T-helper 2 cell treated with Interferon-gamma antibody and Interleukin-4, amounts not matched to agents 5 μg/mL and 100 μg/mL, for 36 hours (primary cell): ENCODE results near the gene FAM169A.
"Not testable (repeated sequence)": the region's sequence is repeated elsewhere in the genome, so short reads cannot be mapped to it uniquely, and the experiment has no call there.

Source experiments
- DNase-seq: peaks from one replicate; pipeline ENCODE4 v3.0.0; 2021; ENCODE audit warnings: low spot score
- H3K27ac Mint-ChIP-seq: one replicate; pipeline ENCODE4 v1.8.0; 2021; ENCODE audit warnings: mild to moderate bottlenecking, mixed read lengths
- H3K27me3 Mint-ChIP-seq: one replicate; pipeline ENCODE4 v1.8.0; 2021; ENCODE audit warnings: low read depth, mixed read lengths
- H3K36me3 Mint-ChIP-seq: one replicate; pipeline ENCODE4 v1.8.0; 2021; ENCODE audit warnings: low read depth, mixed read lengths
- H3K4me1 Mint-ChIP-seq: one replicate; pipeline ENCODE4 v1.8.0; 2021; ENCODE audit warnings: low read depth, mixed read lengths
- H3K4me3 Mint-ChIP-seq: one replicate; pipeline ENCODE4 v1.8.0; 2022; ENCODE audit warnings: mild to moderate bottlenecking, moderate library complexity, mixed read lengths
- H3K9me3 Mint-ChIP-seq: one replicate; pipeline ENCODE4 v1.8.0; 2021; ENCODE audit warnings: mixed read lengths

The FAM169A gene

DNA sequence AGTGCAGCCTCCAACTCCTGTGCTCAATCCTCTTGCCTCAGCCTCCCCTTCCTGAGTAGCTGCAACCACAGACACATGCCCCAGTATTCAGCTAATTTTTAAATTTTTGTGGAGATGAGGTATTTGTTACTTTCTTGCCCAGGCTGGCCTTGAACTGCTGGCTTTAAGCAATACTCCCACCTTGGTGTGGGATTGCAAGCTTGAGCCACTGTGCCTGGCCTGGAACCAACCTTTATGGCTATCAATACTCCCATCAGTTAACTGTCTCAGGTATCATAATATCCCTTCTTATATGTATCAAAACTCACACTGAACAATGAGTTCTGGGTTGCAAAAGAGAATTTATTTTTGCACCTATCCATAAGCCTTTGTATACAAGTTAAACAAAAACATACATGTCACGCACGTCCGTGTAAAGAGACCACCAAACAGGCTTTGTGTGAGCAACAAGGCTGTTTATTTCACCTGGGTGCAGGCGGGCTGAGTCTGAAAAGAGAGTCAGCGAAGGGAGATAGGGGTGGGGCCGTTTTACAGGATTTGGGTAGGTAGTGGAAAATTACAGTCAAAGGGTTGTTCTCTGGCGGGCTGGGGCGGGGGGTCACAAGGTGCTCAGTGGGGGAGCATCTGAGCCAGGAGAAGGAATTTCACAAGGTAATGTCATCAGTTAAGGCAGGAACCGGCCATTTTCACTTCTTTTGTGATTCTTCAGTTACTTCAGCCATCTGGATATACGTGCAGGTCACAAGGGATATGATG is 16.4 kb upstream of the FAM169A start:
- H3K27me3 Mint-ChIP-seq, H3K4me3 Mint-ChIP-seq, H3K36me3 Mint-ChIP-seq, DNase-seq, H3K4me1 Mint-ChIP-seq, H3K27ac Mint-ChIP-seq, H3K9me3 Mint-ChIP-seq: not testable (repeated sequence)

DNA sequence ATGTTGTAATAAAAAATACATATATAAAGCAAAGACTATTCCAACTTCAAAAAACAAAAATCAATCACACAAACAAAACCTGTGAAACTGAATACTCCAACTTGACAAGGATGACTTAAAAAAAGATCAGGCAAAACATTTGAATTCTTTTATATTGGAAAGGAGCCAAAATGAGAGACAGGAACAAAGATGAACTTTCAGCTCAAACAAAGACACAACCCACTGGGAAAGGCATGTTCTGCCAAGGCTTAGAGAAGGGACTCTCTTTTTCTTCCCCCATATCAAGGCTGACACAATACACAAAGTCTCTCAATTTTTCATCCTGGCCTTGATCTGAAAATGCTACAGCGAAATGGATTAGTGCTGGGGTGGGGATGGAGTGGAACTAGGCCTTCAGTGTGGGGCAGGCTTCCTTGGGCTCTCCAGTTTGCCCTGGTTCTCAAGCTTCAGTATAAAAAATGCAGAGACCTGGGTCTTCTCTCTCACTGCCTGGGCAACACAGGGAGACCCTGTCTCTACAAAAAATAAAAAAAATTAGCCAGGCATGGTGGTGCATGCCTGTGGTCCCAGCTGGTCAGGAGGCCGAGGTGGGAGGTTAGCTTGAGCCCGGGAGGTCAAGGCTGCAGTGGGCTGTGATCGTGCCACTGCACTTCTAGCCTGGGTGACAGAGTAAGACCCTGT is 11.6 kb upstream of the FAM169A start:
- Mint-ChIP-seq H3K27ac (no peak overlapping the region), H3K27me3 (peaks cover 6% of the 10 kb centered on the region), H3K4me3 (no peak overlapping the region), H3K4me1 (no peaks in the 10 kb centered on the region), H3K36me3 (no peaks in the 10 kb centered on the region), H3K9me3 (no peaks in the 10 kb centered on the region)
- no peak for DNase-seq

DNA sequence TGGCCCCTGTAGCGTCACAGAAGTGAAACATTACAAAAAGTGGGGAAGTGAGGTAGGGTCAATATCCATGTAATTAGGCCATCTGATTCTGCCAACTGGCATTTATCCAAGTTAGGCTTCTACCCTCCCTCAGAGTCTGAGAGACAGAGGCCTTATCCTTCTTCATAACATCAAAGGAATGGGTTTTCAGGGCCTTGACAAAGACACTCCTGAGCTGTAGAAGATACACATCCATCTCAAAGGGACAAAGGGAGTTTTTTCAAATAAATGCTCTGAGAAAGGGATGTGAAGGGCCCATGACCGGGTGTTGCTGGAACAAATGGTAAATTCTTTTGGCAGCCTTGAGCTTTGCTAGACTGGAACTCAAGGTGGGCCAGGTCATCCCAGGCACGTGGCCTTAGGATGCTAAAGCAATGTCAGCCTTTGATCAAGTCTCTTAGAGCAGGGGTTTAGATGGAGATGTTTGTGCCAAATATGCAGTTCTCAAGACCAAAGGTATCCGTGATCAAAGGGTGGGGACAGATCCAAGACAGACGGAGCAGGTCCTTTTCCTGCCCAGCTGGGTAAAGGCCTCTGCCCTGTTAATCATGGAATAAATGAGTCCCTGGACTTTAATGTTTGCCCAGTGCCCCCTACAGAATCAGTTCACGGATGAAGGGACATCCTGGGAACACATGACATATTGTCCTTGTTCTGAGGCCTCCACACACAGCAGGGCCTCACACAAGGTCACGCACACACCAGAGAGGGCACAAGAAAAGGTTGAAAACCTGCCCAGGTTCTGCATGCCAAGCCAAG is 10.0 kb upstream of the FAM169A start:
- H3K36me3 Mint-ChIP-seq = no peaks in the 10 kb centered on the region
- DNase-seq = no peak
- H3K4me3 Mint-ChIP-seq = no peak overlapping the region
- H3K27me3 Mint-ChIP-seq = peaks cover 6% of the 10 kb centered on the region
- no peaks in the 10 kb centered on the region for H3K9me3 Mint-ChIP-seq
- H3K4me1 Mint-ChIP-seq = no peaks in the 10 kb centered on the region
- H3K27ac Mint-ChIP-seq = no peak overlapping the region

DNA sequence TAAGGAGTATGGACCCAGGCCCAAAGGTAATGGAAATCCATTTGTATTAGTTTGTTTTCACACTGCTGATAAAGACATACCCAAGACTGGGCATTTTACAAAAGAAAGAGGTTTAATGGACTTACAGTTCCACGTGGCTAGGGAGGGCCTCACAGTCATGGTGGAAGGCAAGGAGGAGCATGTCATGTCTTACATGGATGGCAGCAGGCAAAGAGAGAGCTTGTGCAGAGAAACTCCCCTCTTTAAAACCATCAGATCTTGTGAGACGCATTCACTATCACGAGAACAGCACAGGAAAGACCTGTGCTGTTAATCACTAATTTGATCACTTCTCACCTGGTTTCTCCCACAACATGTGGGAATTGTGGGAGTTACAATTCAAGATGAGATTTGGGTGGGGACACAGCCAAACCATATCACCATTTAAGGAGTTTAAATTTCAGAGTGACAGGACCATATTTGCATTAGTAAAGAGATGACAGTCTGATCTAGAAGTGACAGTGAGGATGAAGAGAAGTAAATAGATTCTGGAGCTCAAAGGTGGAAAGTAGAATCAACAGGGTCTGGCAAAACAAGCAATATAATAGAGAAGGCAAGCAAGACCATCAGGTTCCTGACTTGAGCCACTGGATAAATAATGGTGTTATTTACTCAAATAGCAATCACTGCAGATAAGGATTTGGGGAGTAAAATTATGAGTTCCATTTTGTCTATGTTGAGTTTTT is 7.5 kb upstream of the FAM169A start:
- H3K4me3 Mint-ChIP-seq = no peak overlapping the region

DNA sequence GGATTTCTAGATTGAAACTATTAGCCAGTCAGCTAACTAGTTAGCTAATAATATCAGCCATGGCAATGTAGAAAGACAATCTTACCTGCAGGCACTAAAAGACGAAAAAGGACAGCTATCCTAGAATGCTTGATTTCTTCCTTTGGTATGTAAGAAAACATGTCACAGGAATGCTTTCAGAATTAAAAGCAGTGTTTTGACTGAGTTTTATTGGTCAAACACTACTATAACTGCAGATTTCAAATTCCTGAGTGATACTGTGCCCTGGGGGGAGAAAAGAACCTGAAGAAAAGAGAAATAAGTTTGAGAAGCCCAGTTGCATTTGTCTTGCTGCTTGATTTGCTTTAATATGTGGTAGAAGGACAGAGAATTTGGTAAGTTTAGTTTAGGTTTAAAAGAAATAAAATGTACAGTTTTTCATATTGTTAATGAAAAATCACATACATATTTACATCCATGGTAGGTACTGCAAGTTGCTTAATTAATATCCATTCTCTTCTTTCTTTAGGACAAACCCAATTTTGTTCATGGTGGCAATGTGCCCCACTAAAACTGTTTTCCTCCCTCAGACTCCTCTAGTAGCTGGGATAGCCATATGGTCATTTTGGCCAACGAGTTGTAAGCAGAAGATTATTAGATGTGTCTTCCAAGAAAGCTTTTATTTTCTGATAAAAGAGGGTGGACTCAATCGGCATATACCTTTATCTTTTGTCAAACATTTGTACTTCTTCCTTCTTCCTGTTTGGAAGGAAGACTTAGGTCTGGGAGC is 4.3 kb upstream of the FAM169A start:
- no peaks in the 10 kb centered on the region for H3K36me3 Mint-ChIP-seq
- H3K27ac Mint-ChIP-seq = no peak overlapping the region
- DNase-seq = no peak
- peaks cover under 1% of the 10 kb centered on the region for H3K4me1 Mint-ChIP-seq
- H3K9me3 Mint-ChIP-seq = no peaks in the 10 kb centered on the region
- no peak overlapping the region for H3K4me3 Mint-ChIP-seq
- peaks cover 30% of the 10 kb centered on the region for H3K27me3 Mint-ChIP-seq

More for the DNA sequence above, 7.5 kb upstream of the FAM169A start:
- Mint-ChIP-seq H3K9me3 (no peaks in the 10 kb centered on the region), H3K4me1 (no peaks in the 10 kb centered on the region), H3K27me3 (peaks cover 14% of the 10 kb centered on the region), H3K36me3 (no peaks in the 10 kb centered on the region), H3K27ac (no peak overlapping the region)
- DNase-seq = no peak

DNA sequence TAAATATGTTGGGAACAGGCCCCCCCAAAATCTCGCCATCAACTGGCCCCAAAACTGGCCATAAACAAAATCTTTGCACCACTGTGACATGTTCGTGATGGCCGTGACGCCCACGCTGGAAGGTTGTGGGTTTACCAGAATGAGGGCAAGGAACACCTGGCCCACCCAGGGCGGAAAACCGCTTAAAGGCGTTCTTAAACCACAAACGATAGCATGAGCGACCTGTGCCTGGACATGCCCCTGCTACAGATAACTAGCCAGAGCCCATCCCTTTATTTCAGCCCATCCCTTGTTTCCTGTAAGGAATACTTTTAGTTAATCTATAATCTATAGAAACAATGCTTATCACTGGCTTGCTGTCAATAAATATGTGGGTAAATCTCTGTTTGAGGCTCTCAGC is 3.2 kb upstream of the FAM169A start:
- not testable (repeated sequence) for DNase-seq

DNA sequence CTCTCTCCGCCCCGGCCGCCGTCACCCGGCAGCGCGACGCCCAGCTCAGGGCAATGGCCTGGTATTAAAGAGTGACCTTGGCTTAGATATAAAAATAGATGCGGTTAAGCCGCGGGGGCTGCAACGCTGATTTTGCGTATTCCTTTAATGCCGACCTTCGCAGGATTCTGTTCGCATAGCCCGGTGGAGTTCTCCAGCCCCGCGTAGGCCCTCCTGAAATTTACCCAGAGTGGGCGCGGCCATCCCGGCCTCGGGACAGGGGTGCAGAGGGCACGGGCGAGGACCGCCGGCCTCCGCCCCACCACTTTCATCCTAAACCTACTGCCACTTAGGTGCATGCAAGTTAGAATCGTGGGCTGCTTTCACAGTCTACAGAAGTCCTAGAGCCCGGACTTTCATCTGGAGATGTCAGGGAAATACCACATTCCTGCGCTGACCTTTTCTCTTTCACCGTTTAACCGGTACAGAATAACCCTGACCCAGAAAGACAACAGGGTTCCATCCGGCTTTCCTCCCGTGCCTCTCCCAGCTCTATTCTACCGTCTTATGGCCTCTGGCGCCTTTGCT is 492 bp upstream of the FAM169A start:
- no peak for DNase-seq
- peak overlapping the region; percentile 72 for H3K4me3 Mint-ChIP-seq
- peaks cover 5% of the 10 kb centered on the region for H3K4me1 Mint-ChIP-seq
- H3K27ac Mint-ChIP-seq = no peak overlapping the region
- peaks cover 39% of the 10 kb centered on the region for H3K27me3 Mint-ChIP-seq
- no peaks in the 10 kb centered on the region for H3K36me3 Mint-ChIP-seq
- H3K9me3 Mint-ChIP-seq = no peaks in the 10 kb centered on the region

More for the DNA sequence above, 3.2 kb upstream of the FAM169A start:
- H3K27me3 Mint-ChIP-seq = peaks cover 40% of the 10 kb centered on the region
- H3K4me1 Mint-ChIP-seq, H3K36me3 Mint-ChIP-seq, H3K27ac Mint-ChIP-seq, H3K9me3 Mint-ChIP-seq, H3K4me3 Mint-ChIP-seq: not testable (repeated sequence)

DNA sequence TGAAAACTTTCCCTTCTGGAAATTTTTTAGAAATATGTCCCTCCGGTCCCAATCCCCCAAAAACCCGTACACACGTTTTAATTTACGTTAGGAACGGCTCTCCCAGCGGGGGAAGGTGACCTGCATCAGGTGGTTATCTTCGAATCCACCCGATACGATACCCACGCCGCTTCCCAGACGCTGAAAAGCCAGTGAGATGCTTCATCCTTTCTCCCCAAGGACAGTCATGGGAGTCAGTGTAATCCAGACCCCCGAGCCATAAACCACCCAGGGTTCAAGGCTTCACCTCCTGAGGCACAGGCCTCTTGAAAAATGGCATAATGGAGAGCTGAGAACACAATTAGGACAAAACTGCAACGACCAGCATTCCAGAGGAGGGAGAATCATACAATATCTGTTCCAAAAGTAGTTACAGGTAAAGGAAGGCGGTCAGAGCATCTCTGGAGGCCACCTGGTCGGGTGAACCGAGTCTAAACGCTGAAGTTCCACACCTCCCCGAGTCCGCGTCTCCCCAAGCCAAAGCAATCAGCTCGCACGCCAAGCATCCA is 857 bp downstream of the FAM169A start:
- Mint-ChIP-seq H3K4me3 (peak overlapping the region; percentile 88), H3K9me3 (no peaks in the 10 kb centered on the region), H3K27ac (peak overlapping the region; percentile 71), H3K27me3 (peaks cover 37% of the 10 kb centered on the region), H3K4me1 (peaks cover 5% of the 10 kb centered on the region), H3K36me3 (no peaks in the 10 kb centered on the region)
- no peak for DNase-seq

DNA sequence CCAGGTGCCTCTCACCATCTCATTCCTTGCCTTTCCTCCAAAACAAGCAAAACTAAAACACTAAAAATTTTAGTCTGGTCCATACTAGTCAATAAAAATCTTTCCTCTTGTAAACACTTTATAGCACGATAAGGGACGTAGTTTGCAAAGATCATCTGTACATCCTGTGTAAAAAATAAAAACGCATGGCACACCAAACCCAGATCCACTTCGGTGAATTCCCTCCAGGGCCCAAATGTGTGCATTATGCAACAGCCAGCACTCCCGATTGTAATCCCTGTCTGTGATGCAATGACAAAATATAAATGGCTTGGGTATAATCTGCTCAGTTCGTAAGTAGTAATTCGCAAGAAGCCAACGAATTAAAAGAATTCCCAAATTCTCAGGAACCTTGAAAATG is 1.4 kb downstream of the FAM169A start:
- Mint-ChIP-seq H3K36me3 (no peaks in the 10 kb centered on the region), H3K27me3 (peaks cover 35% of the 10 kb centered on the region), H3K9me3 (no peaks in the 10 kb centered on the region), H3K4me3 (peak overlapping the region; percentile 88), H3K27ac (no peak overlapping the region), H3K4me1 (peaks cover 5% of the 10 kb centered on the region)
- DNase-seq = no peak

DNA sequence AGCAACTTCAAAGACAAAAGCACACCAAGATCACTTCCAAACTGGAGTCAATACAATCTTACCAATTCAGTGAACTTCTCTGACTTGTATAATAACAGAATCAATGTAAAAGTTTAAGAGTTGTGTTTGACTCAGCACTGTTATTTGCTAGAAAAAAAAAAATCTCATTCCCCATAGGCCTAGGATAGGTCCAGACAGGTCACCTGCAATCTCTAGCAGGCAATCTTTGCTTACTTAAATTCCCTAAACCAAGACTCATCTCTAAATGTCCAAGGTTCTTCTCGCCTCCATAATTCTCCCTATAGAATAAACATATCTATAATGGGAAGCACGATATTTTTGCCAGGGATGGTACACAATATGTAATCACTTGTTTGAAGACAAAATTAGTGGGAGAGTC is 2.5 kb downstream of the FAM169A start:
- Mint-ChIP-seq H3K36me3 (no peaks in the 10 kb centered on the region), H3K4me3 (no peak overlapping the region), H3K4me1 (peaks cover 5% of the 10 kb centered on the region), H3K9me3 (no peaks in the 10 kb centered on the region), H3K27ac (no peak overlapping the region), H3K27me3 (peaks cover 31% of the 10 kb centered on the region)
- no peak for DNase-seq

DNA sequence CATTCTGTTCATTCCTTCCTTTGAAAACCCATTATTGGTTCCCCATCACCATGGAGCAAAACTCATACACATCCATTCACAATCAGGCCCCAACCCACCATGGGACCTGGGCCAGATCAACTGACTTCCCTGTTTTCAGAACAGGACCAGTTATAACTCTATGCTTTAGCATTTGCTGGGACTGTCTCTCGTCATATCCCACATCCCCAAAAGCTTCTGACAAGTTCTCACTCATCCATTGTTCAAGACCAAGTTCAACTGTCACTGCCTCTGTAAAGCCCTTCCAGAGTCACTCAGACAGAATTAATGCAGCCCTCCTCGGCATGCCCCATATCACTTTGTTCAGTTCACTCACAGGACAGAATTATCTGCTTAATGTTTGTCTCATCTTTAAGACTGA is 4.0 kb downstream of the FAM169A start:
- DNase-seq = no peak
- no peak overlapping the region for H3K4me3 Mint-ChIP-seq
- H3K36me3 Mint-ChIP-seq = no peaks in the 10 kb centered on the region
- peaks cover 24% of the 10 kb centered on the region for H3K27me3 Mint-ChIP-seq
- H3K4me1 Mint-ChIP-seq = peaks cover 5% of the 10 kb centered on the region
- no peaks in the 10 kb centered on the region for H3K9me3 Mint-ChIP-seq
- H3K27ac Mint-ChIP-seq = no peak overlapping the region

DNA sequence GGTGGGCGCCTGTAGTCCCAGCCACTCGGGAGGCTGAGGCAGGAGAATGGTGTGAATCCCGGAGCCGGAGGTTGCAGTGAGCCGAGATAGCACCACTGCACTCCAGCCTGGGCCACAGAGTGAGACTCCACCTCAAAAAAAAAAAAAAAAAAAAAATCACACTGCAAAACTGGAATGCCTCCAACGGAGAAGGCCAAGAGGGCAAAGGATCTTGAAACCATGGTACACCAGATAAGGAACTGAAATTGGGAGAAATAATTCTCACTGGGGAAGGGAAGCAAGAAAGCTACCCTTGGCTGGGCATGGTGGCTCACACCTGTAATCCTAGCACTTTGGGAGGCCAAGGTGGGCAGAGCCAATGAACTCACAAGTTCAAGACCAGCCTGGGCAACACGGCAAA is 9.2 kb downstream of the FAM169A start:
- not testable (repeated sequence) for H3K4me3 Mint-ChIP-seq, H3K27ac Mint-ChIP-seq, DNase-seq, H3K36me3 Mint-ChIP-seq, H3K4me1 Mint-ChIP-seq, H3K27me3 Mint-ChIP-seq
- peaks cover 17% of the 10 kb centered on the region for H3K9me3 Mint-ChIP-seq

DNA sequence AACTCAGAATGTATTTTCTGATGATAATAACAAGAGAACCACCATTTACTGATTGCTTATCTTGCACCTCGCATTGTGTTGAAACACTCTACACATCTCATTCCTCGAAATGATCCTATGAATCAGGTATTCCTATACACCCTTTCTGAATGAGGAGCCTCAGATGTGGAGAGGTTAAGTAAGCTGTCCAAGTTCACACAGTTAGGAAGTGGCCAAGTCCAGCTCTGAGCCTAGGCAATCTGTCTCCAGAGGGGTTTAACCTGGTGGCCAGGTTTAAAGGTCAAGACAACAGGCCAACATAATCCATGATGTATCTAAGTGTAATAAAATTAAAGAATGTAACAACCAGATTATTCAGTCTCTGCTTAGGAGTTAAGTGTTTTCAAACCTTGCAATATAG is 12.9 kb downstream of the FAM169A start:
- H3K4me1 Mint-ChIP-seq = peaks cover 16% of the 10 kb centered on the region
- no peaks in the 10 kb centered on the region for H3K27me3 Mint-ChIP-seq

More for the DNA sequence above, 12.9 kb downstream of the FAM169A start:
- no peak for DNase-seq
- Mint-ChIP-seq H3K36me3 (peaks cover 9% of the 10 kb centered on the region), H3K4me3 (no peak overlapping the region), H3K9me3 (peaks cover 17% of the 10 kb centered on the region), H3K27ac (no peak overlapping the region)
